ENCODE measurements around the gene SLC44A5. TPM values are rescaled to one million over a fixed set of nuclear protein-coding genes. Genes with fewer than 3 reads are reported as not detected.

Gene SLC44A5
- polyA plus RNA-seq, 3 donors = not detected

- H3K4me3 ChIP-seq (replicated peaks in 1 of 3; ENCODE audit: low read depth in 2 of 3, low read length in 3 of 3) = no peak overlapping the region
- H3K9me3 ChIP-seq (replicated peaks in 1 of 2; ENCODE audit: control insufficient read depth in 1 of 2, insufficient read depth in 1 of 2, low read length in 2 of 2) = no peaks in the 10 kb centered on the region
- H3K27ac Mint-ChIP-seq = no peak overlapping the region
- H3K9me3 Mint-ChIP-seq = peaks cover 0 to 8% (median 5%) of the 10 kb centered on the region in 7 donors
- no peak for TF ChIP-seq CTCF (IDR thresholded peaks at IDR 0.05)
- H3K36me3 Mint-ChIP-seq = no peaks in the 10 kb centered on the region
- no peak overlapping the region for H2AFZ ChIP-seq (ENCODE audit: insufficient read depth, low read depth, low read length, poor library complexity, severe bottlenecking)
- H3K27ac ChIP-seq (ENCODE audit: low read depth in 1 of 2, low read length in 2 of 2) = no peak overlapping the region
- no peaks in the 10 kb centered on the region for H3K4me1 ChIP-seq (ENCODE audit: control insufficient read depth in 1 of 2, insufficient read depth in 2 of 2, low read length in 2 of 2)
- no peak overlapping the region for H3K9ac ChIP-seq (ENCODE audit: insufficient read depth, low read length, poor library complexity, severe bottlenecking)
- intact Hi-C loops (cut with micrococcal nuclease) = no loop called here
- H3K36me3 ChIP-seq (replicated peaks in 1 of 2; ENCODE audit: control insufficient read depth in 1 of 2, insufficient read depth in 2 of 2, low read length in 2 of 2) = no peaks in the 10 kb centered on the region
- H3K4me1 Mint-ChIP-seq = peaks cover 2% of the 10 kb centered on the region
- no peaks in the 10 kb centered on the region for H3K27me3 Mint-ChIP-seq (ENCODE audit: low read depth in 3 of 3)
- WGBS (ENCODE audit: insufficient coverage) = no CpG with 5 or more reads among the region's 3 CpGs
- no peak overlapping the region for H3K4me2 ChIP-seq (replicated peaks; ENCODE audit: extremely low read depth, low read length, poor library complexity, severe bottlenecking)
- no peaks in the 10 kb centered on the region for H3K79me2 ChIP-seq (ENCODE audit: insufficient read depth, low read length)
- H4K20me1 ChIP-seq (ENCODE audit: insufficient read depth, low read length) = no peaks in the 10 kb centered on the region
- H3K4me3 Mint-ChIP-seq = no peak overlapping the region
- no peaks in the 10 kb centered on the region for H3K27me3 ChIP-seq (ENCODE audit: control insufficient read depth in 2 of 2, insufficient read depth in 2 of 2, low read length in 2 of 2)
- no peak for DNase-seq
Measured at GRCh38 chr1:75292013-75292412, 318.9 kb downstream of the SLC44A5 start.

- Mint-ChIP-seq H3K27ac (no peak overlapping the region), H3K27me3 (ENCODE audit: low read depth in 3 of 3) (peaks cover 1 to 6% (median 3%) of the 10 kb centered on the region in 3 donors), H3K9me3 (peaks cover 0 to 7% (median 3%) of the 10 kb centered on the region in 7 donors), H3K36me3 (no peaks in the 10 kb centered on the region), H3K4me1 (peaks cover 19% of the 10 kb centered on the region), H3K4me3 (no peak overlapping the region)
- no CpG with 5 or more reads among the region's 1 CpG for WGBS (ENCODE audit: insufficient coverage)
- no peak overlapping the region for H3K4me3 ChIP-seq (replicated peaks in 1 of 3; ENCODE audit: low read depth in 2 of 3, low read length in 3 of 3)
- no peaks in the 10 kb centered on the region for H4K20me1 ChIP-seq (ENCODE audit: insufficient read depth, low read length)
- DNase-seq = no peak
- no peak for TF ChIP-seq CTCF (IDR thresholded peaks at IDR 0.05)
- no peak overlapping the region for H3K9ac ChIP-seq (ENCODE audit: insufficient read depth, low read length, poor library complexity, severe bottlenecking)
- H3K27ac ChIP-seq (ENCODE audit: low read depth in 1 of 2, low read length in 2 of 2) = no peak overlapping the region
- H3K4me2 ChIP-seq (replicated peaks; ENCODE audit: extremely low read depth, low read length, poor library complexity, severe bottlenecking) = no peak overlapping the region
- H3K4me1 ChIP-seq (ENCODE audit: control insufficient read depth in 1 of 2, insufficient read depth in 2 of 2, low read length in 2 of 2) = peaks cover 2 to 7% of the 10 kb centered on the region in 2 donors
- H3K9me3 ChIP-seq (replicated peaks in 1 of 2; ENCODE audit: control insufficient read depth in 1 of 2, insufficient read depth in 1 of 2, low read length in 2 of 2) = peaks cover 0 to under 1% of the 10 kb centered on the region in 2 donors
- no peaks in the 10 kb centered on the region for H3K79me2 ChIP-seq (ENCODE audit: insufficient read depth, low read length)
- intact Hi-C loops (cut with micrococcal nuclease) = no loop called here
- no peaks in the 10 kb centered on the region for H3K36me3 ChIP-seq (replicated peaks in 1 of 2; ENCODE audit: control insufficient read depth in 1 of 2, insufficient read depth in 2 of 2, low read length in 2 of 2)
- H3K27me3 ChIP-seq (ENCODE audit: control insufficient read depth in 2 of 2, insufficient read depth in 2 of 2, low read length in 2 of 2) = no peaks in the 10 kb centered on the region
- no peak overlapping the region for H2AFZ ChIP-seq (ENCODE audit: insufficient read depth, low read depth, low read length, poor library complexity, severe bottlenecking)
Measured at GRCh38 chr1:75276385-75276784, 334.5 kb downstream of the SLC44A5 start.
